HFFc6 (cell line): ENCODE measurements around the gene CLK4. TPM values are rescaled to one million over a fixed set of nuclear protein-coding genes. Genes with fewer than 3 reads are reported as not detected.

Source experiments
- DNase-seq: peaks from one replicate; pipeline ENCODE4 v3.0.0-alpha.2; 2018
- H3K27ac Mint-ChIP-seq: 2 replicates; pipeline ENCODE4 v1.8.0; 2020; ENCODE audit warnings: mild to moderate bottlenecking, mixed read lengths
- H3K27me3 Mint-ChIP-seq: 2 replicates; pipeline ENCODE4 v1.8.0; 2021; ENCODE audit warnings: mild to moderate bottlenecking, moderate library complexity, mixed read lengths; ENCODE audit not compliant: insufficient read depth
- H3K36me3 Mint-ChIP-seq: 2 replicates; pipeline ENCODE4 v1.8.0; 2021; ENCODE audit warnings: low read depth, mixed read lengths
- H3K4me1 Mint-ChIP-seq: 2 replicates; pipeline ENCODE4 v1.8.0; 2020; ENCODE audit warnings: low read depth, mixed read lengths
- H3K4me3 Mint-ChIP-seq: 2 replicates; pipeline ENCODE4 v1.8.0; 2020; ENCODE audit warnings: mild to moderate bottlenecking, moderate library complexity, mixed read lengths
- H3K9me3 Mint-ChIP-seq: 2 replicates; pipeline ENCODE4 v1.8.0; 2020; ENCODE audit warnings: mild to moderate bottlenecking, mixed read lengths
- total RNA-seq, 6 experiments: library from RNA; stranded (reverse); fragmentation: NEBNext Ultra II Directional; extraction: Animal tissue kit (Norgen Biotek cat#: 25700); gene quantifications; 2 replicates in 1 of 6; 3 replicates in 5 of 6; pipeline ENCODE4 v1.2.3, GENCODE V29; 2021
- TF ChIP-seq, protein P1 (sequence below): fragments of 200-600 bp; sonication (generic); IDR thresholded peaks from 2 replicates; pipeline ENCODE4 v1.5.0; 2021; ENCODE audit warnings: antibody characterized with exemption, mild to moderate bottlenecking

CLK4 gene
- total RNA-seq, 6 experiments from 2014 or later, result 8.5 to 11.7 (median 8.8) TPM

DNA sequence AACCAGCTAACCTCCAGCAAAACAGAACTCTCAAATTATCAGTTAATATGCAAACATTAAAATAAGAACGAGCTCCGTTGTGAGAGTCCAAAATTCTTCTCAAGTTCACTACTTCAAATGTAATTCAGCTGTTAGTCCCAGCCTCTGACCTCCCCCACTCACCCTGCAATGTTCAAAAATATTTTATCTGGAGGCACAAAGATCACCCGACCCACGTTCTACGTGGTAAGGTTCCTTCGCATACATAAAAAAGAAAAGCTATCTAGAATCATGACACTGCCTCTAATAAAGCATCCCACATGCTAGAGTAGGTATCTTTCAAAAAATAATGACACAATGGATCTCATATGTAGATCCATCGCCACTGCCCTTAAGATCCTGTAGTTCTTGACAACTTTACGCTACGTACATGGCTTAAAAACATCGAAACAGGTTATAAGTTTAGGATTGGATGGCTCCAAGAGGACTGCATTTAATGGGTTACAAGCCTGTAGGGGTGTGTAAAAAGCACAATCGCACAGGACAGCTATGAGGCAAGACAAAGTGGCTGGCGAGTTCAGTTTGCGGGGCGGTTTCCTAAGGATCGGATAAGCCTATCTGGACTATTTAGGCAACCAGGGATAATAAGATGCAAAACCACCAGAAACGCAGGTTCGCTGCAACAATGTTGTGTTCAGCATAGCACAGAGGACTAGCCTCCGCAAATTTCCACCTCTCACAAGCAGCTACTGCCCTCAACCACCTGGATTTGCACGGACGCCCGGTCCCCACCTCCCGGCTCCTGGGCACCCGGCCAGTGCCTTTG lies 969 bp downstream of the CLK4 start:
- Mint-ChIP-seq H3K4me1 (peaks cover 32% of the 10 kb centered on the region), H3K36me3 (peaks cover 12% of the 10 kb centered on the region), H3K9me3 (no peaks in the 10 kb centered on the region), H3K4me3 (peak overlapping the region; percentile 92), H3K27ac (peak overlapping the region; percentile 98), H3K27me3 (peaks cover 4% of the 10 kb centered on the region)
- peak; percentile 29 for DNase-seq
- TF ChIP-seq, protein P1, sequence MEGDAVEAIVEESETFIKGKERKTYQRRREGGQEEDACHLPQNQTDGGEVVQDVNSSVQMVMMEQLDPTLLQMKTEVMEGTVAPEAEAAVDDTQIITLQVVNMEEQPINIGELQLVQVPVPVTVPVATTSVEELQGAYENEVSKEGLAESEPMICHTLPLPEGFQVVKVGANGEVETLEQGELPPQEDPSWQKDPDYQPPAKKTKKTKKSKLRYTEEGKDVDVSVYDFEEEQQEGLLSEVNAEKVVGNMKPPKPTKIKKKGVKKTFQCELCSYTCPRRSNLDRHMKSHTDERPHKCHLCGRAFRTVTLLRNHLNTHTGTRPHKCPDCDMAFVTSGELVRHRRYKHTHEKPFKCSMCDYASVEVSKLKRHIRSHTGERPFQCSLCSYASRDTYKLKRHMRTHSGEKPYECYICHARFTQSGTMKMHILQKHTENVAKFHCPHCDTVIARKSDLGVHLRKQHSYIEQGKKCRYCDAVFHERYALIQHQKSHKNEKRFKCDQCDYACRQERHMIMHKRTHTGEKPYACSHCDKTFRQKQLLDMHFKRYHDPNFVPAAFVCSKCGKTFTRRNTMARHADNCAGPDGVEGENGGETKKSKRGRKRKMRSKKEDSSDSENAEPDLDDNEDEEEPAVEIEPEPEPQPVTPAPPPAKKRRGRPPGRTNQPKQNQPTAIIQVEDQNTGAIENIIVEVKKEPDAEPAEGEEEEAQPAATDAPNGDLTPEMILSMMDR, result no peak

DNA sequence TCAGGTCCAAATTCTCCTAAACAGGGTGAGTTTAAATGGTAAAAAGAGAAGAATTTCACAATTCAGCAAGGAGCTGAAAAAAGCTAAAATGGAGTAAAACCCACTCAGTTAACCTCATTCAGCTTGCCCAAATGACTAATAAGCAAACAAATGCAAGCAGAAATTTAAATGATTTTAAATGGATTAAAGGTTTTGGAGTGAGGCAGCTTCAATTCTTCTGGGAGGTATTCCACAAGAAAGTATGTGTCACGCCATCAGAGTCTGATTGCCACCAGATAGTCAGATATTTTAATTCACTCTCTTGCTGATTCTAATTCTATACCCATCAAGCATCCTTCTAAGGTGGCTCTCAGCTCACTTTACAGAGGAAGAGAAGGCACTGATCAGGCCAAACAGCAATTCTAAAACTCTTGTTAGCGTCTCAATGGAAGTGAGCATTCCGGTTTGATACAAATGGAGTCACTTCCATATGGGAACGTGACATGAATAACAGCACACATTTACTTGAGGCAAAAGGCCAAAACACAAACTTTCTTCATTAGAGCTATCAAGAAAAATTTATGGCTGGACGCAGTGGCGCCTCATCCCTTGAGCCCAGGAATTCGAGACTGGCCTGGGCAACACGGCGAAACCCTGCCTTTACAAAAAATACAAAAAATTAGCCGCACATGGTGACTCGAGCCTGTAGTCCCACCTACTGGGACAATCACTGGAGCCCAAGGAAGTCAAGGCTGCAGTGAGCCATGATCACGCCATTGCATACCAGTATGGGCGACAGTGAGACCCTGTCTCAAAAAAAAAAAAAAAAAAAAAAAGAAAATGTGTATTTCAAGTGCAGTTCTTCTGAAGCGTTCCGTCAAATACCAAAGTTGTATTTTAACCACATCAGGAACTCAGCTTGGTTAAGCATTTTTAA lies 2.0 kb downstream of the CLK4 start:
- Mint-ChIP-seq H3K27ac (peak overlapping the region; percentile 98), H3K36me3 (peaks cover 22% of the 10 kb centered on the region), H3K9me3 (no peaks in the 10 kb centered on the region), H3K4me3 (peak overlapping the region; percentile 92), H3K27me3 (peaks cover 4% of the 10 kb centered on the region), H3K4me1 (peaks cover 25% of the 10 kb centered on the region)
- TF ChIP-seq, protein P1, result no peak
- peak; percentile 61 for DNase-seq

DNA sequence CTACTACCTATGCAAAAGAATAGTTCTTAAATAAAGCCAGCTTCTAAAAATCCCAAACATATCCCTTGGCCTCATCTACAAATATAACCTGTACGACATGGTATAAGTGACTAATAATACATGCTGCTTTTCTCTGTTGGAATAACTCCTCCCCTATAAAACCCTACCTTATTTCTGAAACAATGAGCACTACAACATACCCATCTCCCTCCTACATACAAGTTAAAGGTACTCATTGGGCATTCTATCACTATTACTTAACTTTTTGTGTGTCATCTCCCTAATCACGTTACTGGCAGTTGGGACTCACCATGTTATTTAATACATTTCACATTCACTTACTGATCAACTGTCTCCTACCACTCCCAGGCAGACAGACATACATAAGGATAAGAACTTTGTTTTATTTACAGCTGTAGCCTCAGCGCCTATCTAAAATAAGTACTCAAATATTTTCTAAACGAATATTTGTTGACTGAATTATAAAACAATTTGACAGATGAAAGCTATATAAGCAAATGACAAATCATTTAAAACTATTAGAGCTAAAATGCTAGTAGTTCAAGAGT lies 4.1 kb downstream of the CLK4 start:
- Mint-ChIP-seq H3K27ac (peak overlapping the region; percentile 57), H3K9me3 (no peaks in the 10 kb centered on the region), H3K36me3 (peaks cover 30% of the 10 kb centered on the region), H3K4me3 (no peak overlapping the region), H3K27me3 (no peaks in the 10 kb centered on the region; the same call in none of the 2 replicates), H3K4me1 (peaks cover 25% of the 10 kb centered on the region)
- no peak for DNase-seq
- TF ChIP-seq, protein P1, result no peak

DNA sequence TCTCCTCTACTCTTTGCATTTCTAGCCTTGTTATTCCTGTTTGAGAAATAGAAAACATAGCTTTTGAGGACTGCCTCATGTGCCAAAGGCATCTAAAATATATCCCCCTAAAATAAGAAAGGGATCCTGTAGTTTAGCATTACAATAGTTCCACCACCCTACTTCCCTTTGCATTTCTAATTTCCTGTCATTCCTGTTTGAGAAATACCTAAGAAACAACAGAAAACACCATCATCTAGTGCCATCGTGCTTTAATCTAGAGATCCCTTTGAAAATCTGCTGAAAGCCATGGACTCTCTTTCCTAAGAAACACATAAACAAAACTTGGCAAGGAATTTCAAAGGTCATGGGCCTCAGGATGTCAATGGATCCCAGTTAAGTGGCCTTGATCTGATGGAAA lies 7.5 kb downstream of the CLK4 start:
- Mint-ChIP-seq H3K27me3 (no peaks in the 10 kb centered on the region), H3K36me3 (peaks cover 46% of the 10 kb centered on the region), H3K27ac (no peak overlapping the region), H3K4me3 (no peak overlapping the region), H3K9me3 (no peaks in the 10 kb centered on the region), H3K4me1 (peaks cover 18% of the 10 kb centered on the region)
- TF ChIP-seq, protein P1, result no peak
- no peak for DNase-seq

DNA sequence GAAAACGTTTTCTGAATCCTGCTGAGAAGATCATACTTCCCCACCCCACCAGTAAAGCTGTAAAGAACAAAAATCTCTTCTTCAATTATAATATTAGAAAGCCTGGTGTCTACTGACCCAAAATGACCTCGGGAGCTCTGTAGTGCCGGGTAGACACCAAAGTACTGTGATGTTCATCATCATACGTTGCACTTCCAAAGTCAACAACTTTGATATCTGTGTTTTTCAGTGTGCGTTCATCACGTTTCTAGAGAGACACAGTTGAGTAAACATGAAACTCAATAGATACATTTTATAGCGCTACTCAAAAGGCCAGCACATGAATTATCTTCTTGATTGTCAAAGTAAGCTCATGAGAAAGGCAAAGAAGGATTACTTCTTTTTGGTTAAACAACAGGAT lies 14.6 kb downstream of the CLK4 start:
- Mint-ChIP-seq H3K27ac (no peak overlapping the region), H3K4me1 (no peaks in the 10 kb centered on the region), H3K9me3 (no peaks in the 10 kb centered on the region), H3K27me3 (no peaks in the 10 kb centered on the region), H3K4me3 (no peak overlapping the region), H3K36me3 (peaks cover 54% of the 10 kb centered on the region)
- TF ChIP-seq, protein P1, result no peak
- DNase-seq, result no peak
